DMS 273 (cell line): Measurements from ENCODE around the gene ANKRD55.
A peak's percentile ranks its signal among the peaks of the same experiment; 100 is the strongest.
"Not testable (repeated sequence)": the region's sequence is repeated elsewhere in the genome, so short reads cannot be mapped to it uniquely, and the experiment has no call there.

Source experiments
- DNase-seq: peaks from one replicate; lab custom pipeline; 2025; ENCODE audit not compliant: unreplicated experiment; lab: John Stamatoyannopoulos, UW

The ANKRD55 gene

DNA sequence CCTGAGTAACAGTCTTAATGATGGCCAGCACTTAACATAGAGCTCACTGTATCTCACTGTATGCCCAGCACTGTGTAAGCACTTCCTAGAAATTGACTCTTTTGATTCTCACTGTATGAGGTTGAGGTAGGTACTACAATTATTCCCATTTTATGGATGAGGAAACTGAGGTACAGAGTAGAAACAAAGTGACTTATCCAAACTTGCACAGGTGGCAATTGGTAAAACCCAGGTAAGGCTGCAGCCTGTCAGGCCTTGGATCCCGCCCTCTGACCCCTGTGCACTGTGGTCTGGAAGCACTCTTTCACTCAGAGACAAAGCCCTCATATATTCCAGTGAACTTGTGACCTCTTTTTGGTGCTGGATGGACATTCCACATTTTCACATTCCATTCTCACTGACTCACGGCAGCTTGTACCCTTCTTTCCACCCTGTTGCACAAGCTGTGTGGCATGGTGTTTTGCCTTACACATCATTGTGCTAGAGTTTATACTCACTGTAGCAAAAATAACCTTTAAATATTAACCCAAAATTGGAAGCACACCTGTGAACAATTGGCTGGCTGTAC is 21.7 kb downstream of the ANKRD55 start:
- no peak for DNase-seq

DNA sequence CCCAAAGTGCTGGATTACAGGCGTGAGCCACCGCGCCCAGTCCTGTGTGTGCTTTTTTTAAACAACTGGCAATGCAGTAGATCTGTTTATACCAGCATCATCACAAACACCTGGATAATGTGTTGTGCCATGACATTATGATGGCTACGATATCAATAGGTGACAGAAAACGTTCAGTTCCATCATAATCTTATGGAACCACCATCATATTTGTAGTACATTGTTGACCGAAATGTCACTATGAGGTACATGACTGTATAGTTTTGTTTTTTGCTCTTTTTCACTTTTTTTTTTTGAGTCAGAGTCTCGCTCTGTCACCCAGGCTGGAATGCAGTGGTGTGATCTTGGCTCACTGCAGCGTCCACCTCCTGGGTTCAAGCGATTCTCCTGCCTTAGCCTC is 24.4 kb downstream of the ANKRD55 start:
- DNase-seq, result no peak

DNA sequence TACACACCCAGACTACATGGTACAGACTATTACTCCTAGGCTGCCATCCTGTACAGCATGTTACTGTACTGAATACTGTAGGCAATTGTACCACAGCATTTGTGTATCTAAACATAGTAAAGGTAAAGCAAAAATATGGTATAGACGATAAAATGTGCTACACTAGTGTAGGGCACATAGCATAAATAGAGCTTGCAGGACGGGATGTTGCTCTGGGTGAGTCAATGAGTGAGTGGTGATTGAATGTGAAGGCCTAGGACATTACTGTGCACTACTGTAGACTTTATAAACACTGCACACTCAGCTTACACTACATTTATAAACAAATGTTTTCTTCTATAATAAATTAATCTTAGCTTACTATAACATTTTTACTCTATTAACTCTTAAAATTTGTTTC is 25.6 kb downstream of the ANKRD55 start:
- no peak for DNase-seq

DNA sequence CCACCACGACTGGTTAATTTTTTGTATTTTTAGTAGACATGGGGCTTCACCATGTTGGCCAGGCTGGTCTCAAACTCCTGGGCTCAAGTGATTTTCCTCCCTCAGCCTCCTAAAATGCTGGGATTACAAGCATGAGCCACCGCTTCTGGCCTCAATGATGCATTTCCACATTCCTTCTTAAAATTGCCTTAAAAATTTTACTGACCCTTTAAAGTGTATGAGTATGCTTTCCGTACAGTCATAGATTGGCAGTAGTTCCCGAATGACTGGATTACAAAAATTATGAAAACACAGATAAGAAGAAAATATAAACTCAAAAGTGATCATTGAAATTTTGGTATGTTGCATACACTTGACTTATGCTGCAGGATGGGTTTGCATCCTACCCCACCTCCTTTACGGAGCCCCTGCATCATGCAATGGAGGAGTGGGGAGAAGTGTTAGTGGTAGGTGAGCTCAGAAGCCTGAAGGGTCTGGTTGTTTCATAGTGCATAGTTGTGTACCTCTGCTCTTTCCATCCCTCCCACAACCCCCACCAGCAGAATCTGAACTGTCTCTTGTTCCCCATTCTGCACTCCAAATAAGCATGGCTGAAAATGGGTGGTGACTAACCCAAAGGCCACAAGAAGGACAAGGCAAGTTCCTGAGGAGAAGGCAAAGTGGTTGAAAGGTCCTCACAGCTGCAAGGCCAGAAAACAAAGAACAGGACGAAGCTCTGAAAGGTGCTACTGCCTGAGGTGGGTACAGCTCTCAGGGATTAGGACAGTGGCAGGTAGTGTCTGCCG is 26.8 kb downstream of the ANKRD55 start:
- no peak for DNase-seq

DNA sequence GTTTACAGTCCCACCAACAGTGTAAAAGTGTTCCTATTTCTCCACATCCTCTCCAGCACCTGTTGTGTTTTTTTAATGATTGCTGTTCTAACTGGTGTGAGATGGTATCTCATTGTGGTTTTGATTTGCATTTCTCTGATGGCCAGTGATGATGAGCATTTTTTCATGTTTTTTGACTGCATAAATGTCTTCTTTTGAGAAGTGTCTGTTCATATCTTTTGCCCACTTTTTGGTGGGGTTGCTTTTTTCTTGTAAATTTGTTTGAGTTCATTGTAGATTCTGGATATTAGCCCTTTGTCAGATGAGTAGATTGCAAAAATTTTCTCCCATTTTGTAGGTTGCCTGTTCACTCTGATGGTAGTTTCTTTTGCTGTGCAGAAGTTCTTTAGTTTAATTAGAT is 29.2 kb downstream of the ANKRD55 start:
- DNase-seq, result not testable (repeated sequence)

DNA sequence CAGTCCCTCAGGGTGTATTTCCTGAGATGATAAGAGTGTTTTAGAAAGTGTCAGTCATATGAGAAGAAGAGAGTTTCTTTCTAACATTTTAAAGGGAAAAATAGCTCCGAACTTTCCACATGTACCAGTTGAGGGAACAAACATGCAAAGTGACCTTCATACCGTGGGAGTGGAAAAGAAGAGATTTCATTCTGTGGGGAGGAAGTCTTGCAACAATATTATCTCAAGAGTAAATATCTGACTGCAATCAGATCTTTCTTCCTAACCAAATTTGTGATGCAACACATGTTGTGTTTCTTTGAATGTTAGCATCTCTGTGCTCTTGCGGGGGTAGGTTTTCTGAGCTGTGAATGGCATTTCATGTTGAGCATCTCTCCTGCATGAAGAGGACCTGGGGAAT is 30.6 kb downstream of the ANKRD55 start:
- DNase-seq, result no peak

DNA sequence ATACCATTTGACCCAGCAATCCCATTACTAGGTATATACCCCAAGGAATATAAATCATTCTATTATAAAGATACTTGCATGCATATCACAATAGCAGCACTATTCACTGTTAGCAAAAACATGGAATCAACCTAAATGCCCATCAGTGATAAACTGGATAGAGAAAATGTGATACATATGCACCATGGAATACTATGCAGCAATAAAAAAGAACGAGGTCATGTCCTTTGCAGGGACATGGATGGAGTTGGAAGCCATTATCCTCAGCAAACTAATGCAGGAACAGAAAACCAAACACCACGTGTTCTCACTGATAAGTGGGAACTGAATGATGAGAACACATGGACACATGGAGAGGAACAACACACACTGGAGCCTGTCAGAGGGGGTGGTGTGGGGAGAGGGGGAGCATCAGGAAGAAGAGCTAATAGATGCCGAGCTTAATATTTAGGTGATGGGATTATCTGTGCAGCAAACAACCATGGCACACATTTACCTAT is 31.3 kb downstream of the ANKRD55 start:
- not testable (repeated sequence) for DNase-seq

DNA sequence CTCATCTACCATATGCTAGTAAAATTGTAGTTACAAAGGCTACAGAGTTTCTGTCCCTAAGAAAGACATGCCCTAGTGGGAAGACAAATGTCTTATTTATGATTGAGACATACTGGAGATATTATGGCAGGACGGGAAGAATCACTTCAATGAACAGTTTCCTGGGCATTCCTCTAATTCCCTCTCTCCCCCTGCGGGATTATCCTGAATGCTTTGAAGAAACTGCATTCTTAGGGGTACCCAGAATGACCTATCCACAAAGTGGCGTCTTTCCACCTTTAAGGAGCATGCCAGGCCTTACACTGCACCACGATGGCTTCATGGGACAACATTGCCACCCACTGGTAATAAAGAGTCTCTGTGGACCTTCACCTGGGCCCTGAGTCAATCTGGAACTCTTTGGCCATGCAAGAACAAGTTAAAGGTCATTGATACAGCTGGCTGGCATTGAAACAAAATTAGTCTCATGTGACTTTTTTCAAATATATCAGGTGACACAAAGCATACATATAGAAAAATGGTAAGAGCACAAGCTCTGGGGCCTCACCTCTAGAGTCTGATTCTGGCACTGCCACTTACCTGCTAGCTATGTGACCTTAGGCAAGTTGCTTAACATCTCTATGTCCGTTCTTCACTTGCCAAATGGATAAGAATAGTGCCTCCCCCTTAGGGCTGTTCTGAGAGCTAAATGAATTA is 32.0 kb downstream of the ANKRD55 start:
- peak; percentile 71 for DNase-seq

DNA sequence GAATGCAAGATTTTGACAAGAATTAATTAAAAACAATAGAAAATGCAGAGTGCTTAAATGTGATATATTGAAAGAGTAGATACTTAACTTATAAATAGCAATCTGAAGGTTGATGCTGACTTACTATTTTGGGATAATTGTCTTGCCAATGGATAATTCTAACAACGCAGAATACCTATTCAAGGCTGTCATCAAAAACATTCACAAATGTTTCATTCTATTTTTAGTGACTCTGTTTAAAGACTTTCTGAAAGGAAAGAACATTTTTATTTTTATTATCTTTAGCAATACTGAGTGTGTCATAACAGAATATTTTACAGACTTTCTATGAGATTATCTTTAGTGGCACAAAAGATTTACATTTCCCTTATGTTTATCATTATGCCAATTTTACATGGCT is 38.1 kb downstream of the ANKRD55 start:
- no peak for DNase-seq

DNA sequence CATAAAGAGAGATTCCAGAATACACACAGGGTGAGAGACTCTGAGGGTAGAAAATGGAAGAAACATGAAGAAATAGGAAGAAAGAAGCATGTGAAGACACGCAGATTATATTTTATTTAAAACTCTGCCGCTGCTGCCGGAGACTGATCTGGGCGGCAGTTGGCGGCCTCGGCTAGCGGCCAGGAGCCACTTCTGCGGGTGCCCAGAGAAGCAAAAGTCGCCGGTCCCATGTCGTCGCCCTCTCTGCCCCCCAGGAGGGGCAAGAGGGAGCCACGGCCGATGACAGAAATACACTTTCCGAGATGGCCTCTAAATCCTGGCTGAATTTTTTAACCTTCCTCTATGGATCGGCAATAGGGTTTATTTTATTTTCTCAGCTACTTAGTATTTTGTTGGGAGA is 40.9 kb downstream of the ANKRD55 start:
- DNase-seq, result no peak

DNA sequence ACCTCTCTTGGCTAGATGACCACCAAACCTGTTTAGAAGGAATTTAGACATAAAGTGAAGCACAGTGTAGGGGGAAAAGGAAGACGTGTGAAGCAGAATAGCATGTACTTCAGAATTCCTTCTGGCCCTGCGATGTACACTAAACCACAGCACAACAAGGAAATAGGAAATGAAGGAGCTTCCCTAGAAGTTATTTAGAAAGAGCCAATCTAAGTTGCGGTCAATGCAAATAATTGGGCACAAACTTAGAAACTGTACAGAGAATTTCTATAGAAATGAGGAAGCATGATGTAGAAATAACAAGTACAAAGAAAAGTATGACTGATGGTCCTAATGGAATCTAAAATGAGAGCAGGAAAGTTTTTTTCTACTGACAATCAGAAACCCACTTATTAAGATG is 41.5 kb downstream of the ANKRD55 start:
- DNase-seq, result no peak

DNA sequence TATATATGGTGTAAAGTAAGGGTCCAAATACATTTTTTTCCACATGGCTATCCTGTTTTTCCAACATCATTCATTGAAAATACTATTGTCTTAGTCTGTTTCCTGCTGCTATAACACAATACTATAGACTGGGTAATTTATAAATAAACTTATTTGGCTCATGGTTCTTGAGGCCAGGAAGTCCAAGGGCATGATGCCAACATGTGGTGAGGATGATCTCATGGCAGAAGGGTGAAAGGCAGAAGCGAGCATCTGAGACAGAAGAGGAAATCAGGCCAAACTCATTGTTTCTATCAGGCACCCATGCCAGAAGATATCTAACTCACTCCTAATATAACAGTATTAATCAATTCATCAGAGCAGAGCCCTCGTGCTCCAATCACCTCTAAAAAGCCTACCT is 42.6 kb downstream of the ANKRD55 start:
- no peak for DNase-seq

DNA sequence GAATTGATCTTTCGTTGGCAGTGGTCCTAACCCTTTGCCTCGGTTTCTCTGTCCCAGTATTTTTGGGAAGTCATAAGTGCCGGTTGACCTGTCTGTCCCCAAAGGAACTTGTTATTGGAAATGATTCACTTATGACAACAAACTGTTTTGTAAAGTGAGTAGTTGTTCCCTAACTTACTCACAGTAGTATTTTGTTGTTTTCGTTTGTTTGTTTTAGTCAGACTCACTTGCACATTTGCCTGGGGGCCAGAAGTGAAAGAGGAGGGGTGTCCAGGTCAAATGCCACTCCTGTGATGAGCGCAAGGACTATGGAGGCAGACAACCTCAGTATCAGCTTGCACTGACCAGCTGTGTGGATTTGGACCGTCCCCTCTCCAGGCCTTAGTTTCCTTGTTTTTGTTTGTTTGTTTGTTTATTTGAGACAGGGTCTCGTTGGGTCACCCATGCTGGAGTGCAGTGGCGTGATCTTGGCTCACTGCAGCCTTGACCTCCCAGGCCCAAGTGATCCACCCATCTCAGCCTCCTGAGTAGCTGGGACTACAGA is 47.3 kb downstream of the ANKRD55 start:
- DNase-seq, result no peak

DNA sequence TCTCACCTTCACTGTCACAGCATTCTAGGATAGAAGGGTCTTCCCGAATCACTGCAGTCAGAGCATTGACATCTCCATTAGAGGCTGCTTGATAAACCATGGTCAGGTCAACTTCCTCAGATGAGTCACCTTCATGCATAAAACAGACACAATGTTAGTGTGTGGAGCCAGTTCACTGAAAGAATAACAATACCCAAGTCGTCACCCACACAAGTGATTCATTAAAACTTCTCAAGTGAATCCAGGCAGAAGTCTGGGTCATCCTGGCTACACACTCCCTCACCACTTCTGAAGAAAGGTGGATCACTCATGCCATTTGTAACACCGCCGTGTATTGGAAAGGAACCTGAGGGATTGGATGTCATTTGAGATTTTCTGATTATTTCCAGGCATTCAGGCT is 49.6 kb downstream of the ANKRD55 start:
- DNase-seq, result no peak

DNA sequence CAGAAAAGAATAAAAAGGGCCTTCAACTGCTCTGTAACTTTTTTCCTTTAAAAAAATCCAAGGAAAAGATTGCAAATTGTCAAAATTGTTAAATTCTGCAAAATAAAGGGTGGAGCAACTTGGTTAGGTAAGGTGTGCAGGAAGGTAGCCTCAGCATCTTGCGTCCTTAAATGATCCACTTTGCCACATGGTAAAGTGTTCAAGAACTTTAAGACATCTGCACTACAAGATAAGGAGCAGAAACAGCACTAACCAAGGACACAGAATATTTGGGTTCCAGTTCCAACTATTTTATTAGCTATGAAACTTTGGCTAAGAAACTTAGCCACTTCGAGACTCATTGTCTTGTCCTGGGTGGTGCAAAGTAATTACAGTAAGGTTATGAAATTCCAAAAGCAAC is 53.7 kb downstream of the ANKRD55 start:
- DNase-seq, result no peak

DNA sequence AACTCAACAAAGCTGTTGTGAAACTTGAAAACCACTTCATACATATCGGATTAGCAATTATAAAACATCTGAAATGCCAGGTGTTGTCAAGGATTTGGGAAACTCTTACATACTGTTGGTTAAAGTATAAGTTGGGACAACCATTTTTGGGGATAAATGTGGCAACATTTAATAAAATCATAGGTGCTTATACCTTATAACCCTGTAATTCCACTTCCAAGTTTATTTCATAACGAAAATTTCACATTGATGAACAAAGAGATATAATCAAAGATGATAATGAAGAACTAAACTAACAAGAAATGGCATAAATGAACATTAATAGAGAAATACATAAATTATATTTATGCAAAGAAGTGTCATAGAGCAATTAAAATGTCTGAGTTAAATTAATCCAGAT is 54.3 kb downstream of the ANKRD55 start:
- DNase-seq, result no peak

DNA sequence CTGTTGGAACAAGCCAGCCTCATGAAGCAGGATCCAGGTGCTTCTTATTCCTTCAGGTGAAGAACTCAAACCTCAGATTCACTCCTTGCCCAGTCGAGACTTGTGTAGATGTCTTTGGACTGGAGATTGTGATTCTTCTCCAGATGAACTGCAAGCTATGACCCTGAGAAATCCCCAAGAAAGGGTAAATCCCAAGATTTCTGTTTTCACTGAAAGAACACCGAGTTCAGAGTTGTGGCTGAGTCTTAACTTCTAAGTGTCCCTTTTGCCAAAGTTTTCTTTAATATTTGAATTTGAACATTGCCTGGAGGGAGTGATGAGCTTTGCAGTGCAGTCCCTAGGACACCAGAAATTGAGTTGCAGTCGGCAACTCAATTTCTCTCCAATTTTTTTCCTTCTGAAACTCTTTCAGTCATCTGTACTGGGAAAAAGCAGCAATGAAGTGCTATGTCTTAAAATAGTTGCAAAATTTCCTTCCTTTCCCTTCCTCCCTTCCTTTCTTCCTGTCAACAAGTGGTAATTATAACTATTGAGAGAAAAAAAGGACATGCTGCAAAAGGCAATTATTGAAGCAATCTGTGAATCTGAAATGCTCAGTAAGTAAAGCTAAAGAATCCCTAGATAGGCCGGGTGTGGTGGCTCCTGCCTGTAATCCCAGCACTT is 56.1 kb downstream of the ANKRD55 start:
- DNase-seq, result no peak

DNA sequence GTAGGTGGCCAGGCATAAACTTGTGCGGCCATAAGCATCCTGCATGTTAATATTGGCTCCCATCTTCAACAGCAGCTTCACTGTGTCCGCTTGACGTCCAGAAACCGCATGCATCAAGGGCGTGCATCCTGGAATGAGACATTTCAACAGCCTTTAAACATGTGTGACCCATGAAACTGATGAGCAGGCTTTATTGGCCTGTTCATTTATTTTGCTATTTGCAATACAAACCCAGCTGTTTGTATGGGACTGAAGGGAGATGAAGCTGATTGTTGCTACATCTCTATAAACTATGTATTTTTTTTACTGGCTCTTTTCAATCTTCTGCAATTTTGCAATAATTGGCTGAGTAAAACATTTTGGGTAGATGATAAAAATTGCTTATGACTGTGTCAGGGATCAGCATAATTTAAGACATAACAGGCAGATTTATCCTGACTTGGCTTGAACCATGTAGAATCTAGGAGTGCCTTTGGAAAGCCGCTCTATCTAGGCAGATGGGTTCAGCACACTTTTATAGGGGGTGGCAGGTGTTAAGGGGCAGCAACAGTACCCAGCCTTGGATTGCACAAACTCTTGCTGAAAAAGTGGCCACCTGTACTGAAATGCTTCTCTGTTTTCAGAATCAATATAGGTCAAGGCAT is 56.9 kb downstream of the ANKRD55 start:
- no peak for DNase-seq

DNA sequence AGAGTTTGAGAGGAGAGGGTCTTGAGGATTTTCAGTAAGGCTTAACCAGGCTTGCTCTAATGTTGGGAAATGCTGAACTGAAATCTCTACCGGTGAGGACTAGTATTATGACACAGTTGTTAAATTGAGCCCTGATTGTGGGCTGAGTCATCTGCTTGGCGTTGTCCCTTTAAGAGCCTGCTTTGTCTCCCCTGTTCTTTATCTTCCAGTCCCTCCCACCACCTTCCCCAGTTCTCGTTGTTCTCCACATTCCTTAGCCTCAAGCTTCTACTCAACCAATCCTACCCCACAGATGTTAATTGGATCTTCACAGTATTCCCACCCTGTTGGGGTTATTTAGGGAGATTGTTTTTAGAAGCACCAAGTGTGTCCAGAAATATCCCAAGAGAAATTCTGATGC is 57.6 kb downstream of the ANKRD55 start:
- no peak for DNase-seq

DNA sequence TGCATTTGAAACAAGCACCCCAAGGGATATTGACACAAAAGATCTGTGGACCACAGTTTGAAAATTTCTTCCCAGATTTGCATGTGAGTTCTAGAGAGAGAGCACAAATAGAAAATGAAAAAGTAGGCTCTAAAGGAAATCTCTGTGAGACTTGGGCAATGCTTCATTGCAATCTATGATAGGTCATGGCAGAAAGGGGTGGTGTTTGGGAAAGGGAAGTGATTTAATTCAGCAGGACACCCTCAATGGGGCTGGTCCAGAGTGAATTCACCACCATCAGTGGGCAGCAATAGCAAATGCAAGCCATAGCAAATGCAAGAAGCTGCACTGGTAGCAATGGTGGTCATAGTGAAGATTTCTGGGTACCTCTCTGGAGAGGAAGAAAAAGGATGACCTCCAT is 58.1 kb downstream of the ANKRD55 start:
- no peak for DNase-seq

DNA sequence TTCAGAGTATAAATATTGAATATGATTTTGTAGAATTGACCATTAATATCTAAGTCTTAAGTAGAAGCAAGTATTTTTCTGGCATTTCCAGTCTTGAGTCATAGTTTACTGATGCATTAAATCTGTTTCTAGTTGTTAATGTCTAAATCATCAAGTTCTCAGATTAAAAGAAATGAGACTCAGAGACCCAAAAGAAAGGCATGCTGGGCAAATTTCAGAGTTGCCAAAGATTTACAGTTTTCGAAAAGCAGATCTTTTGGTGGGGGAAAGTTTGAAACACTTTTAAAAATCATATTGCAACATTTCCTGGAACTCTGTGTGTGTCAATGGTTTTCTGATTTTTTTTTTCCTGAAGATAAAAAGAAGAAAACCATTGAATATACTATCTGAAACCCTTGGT is 60.9 kb downstream of the ANKRD55 start:
- DNase-seq, result no peak
